Loucy (cell line): Measurements from ENCODE around the gene SDE2.
"Not testable (repeated sequence)": the region's sequence is repeated elsewhere in the genome, so short reads cannot be mapped to it uniquely, and the experiment has no call there.

Source experiments
- CTCF ChIP-seq: fragments of 200-600 bp; sonication (generic); conservative IDR thresholded peaks from 2 replicates; pipeline ENCODE4 v1.5.1; 2014; ENCODE audit warnings: mild to moderate bottlenecking, antibody characterized with exemption, low read length
- EZH2phosphoT487 ChIP-seq: fragments of 200-600 bp; IDR thresholded peaks from 2 replicates; pipeline ENCODE4 v1.6.1; 2018; ENCODE audit warnings: antibody characterized with exemption, mild to moderate bottlenecking, moderate library complexity, borderline replicate concordance

GRCh38 chr1:226007126-226007892, 8.2 kb upstream of the SDE2 start:
- not testable (repeated sequence) for TF ChIP-seq CTCF, EZH2phosphoT487
